ENCODE results near the gene BEAN1. TPM values are rescaled to one million over a fixed set of nuclear protein-coding genes. Genes with fewer than 3 reads are reported as not detected.

BEAN1 gene
- total RNA-seq, 4 donors from 2014 or later = 0.47 to 1.0 (median 0.54) TPM; not detected in 1

GRCh38 chr16:66420396-66420795, 6.7 kb upstream of the BEAN1 start:
- TF ChIP-seq POLR2AphosphoS5 (IDR thresholded peaks at IDR 0.05) = no peak
- no peak for TF ChIP-seq CTCF (IDR thresholded peaks at IDR 0.05)
- TF ChIP-seq EP300 (IDR thresholded peaks at IDR 0.05) = no peak
- TF ChIP-seq POLR2A (IDR thresholded peaks at IDR 0.05) = no peak
- Histone ChIP-seq H3K4me1 (no peaks in the 10 kb centered on the region), H3K4me3 (no peak overlapping the region), H3K9me3 (no peaks in the 10 kb centered on the region), H3K27me3 (peaks cover 32% of the 10 kb centered on the region), H3K36me3 (no peaks in the 10 kb centered on the region), H3K27ac (no peak overlapping the region)
- 55 to 63% methylated on average over 1 of the region's 1 CpG for WGBS, 2 donors (ENCODE audit: low coverage in 1 of 2)
- no peak for ATAC-seq

- 53 to 75% methylated on average over 3 of the region's 6 CpGs for WGBS, 2 donors (ENCODE audit: low coverage in 1 of 2)
- TF ChIP-seq POLR2AphosphoS5 (IDR thresholded peaks at IDR 0.05) (no peak), EP300 (IDR thresholded peaks at IDR 0.05) (no peak), CTCF (IDR thresholded peaks at IDR 0.05) (no peak), POLR2A (IDR thresholded peaks at IDR 0.05) (no peak)
- Histone ChIP-seq H3K36me3 (no peaks in the 10 kb centered on the region), H3K4me3 (no peak overlapping the region), H3K4me1 (peaks cover 0 to 10% (median 6%) of the 10 kb centered on the region in 3 donors), H3K27me3 (peaks cover 46% of the 10 kb centered on the region), H3K27ac (no peak overlapping the region), H3K9me3 (no peaks in the 10 kb centered on the region)
- ATAC-seq = no peak
Observed at GRCh38 chr16:66421891-66422290, 5.2 kb upstream of the BEAN1 start.

- Histone ChIP-seq H3K4me3 (no peak overlapping the region), H3K27me3 (peaks cover 49% of the 10 kb centered on the region), H3K9me3 (no peaks in the 10 kb centered on the region), H3K36me3 (no peaks in the 10 kb centered on the region), H3K27ac (no peak overlapping the region), H3K4me1 (peaks cover 0 to 13% (median 8%) of the 10 kb centered on the region in 3 donors)
- no peak for ATAC-seq
- no peak for TF ChIP-seq CTCF (IDR thresholded peaks at IDR 0.05)
- TF ChIP-seq EP300 (IDR thresholded peaks at IDR 0.05) = no peak
- TF ChIP-seq POLR2A (IDR thresholded peaks at IDR 0.05) = no peak
- no peak for TF ChIP-seq POLR2AphosphoS5 (IDR thresholded peaks at IDR 0.05)
- WGBS, 2 donors (ENCODE audit: low coverage in 1 of 2) = 75% methylated on average over 2 of the region's 2 CpGs; no CpG with 5 or more reads in 1 of the 2 donors
Observed at GRCh38 chr16:66422366-66422765, 4.7 kb upstream of the BEAN1 start.

- TF ChIP-seq EP300 (IDR thresholded peaks at IDR 0.05) = no peak
- TF ChIP-seq CTCF (IDR thresholded peaks at IDR 0.05) = no peak
- TF ChIP-seq POLR2A (IDR thresholded peaks at IDR 0.05) = no peak
- no peak for TF ChIP-seq POLR2AphosphoS5 (IDR thresholded peaks at IDR 0.05)
- Histone ChIP-seq H3K27ac (no peak overlapping the region), H3K27me3 (peaks cover 52% of the 10 kb centered on the region), H3K4me3 (no peak overlapping the region), H3K36me3 (no peaks in the 10 kb centered on the region), H3K9me3 (no peaks in the 10 kb centered on the region), H3K4me1 (peaks cover 0 to 21% (median 13%) of the 10 kb centered on the region in 3 donors)
- ATAC-seq = no peak
- WGBS, 2 donors (ENCODE audit: low coverage in 1 of 2) = 91 to 92% methylated on average over 1 of the region's 1 CpG
Observed at GRCh38 chr16:66423177-66423576, 3.9 kb upstream of the BEAN1 start.

- H3K27ac ChIP-seq = no peak overlapping the region
- WGBS, 2 donors (ENCODE audit: low coverage in 1 of 2) = 0 to 29% methylated on average over 1 of the region's 8 CpGs
- H3K27me3 ChIP-seq = peaks cover 55% of the 10 kb centered on the region
Observed at GRCh38 chr16:66425651-66426050, 1.4 kb upstream of the BEAN1 start.

More at GRCh38 chr16:66425651-66426050, 1.4 kb upstream of the BEAN1 start:
- Histone ChIP-seq H3K9me3 (no peaks in the 10 kb centered on the region), H3K4me1 (peaks cover 0 to 21% (median 13%) of the 10 kb centered on the region in 3 donors), H3K4me3 (no peak overlapping the region), H3K36me3 (no peaks in the 10 kb centered on the region)
- no peak for TF ChIP-seq EP300 (IDR thresholded peaks at IDR 0.05)
- no peak for TF ChIP-seq POLR2AphosphoS5 (IDR thresholded peaks at IDR 0.05)
- no peak for TF ChIP-seq POLR2A (IDR thresholded peaks at IDR 0.05)
- no peak for TF ChIP-seq CTCF (IDR thresholded peaks at IDR 0.05)
- no peak for ATAC-seq
